Stimulated activated CD4-positive, alpha-beta T cell treated with anti-CD3 and anti-CD28 coated beads, Interleukin-1b, Interleukin-23, amount 100 ng/mL, for 24 hours (primary cell): ENCODE data around the gene KCNA5.

Source experiments
- DNase-seq, 4 experiments: peaks; one replicate each; pipeline ENCODE4 v3.0.0-alpha.2; 2020; ENCODE audit warnings: low read depth in 4 of 4, low spot score in 1 of 4

The KCNA5 gene

GRCh38 chr12:5063149-5063548 is 19.5 kb downstream of the KCNA5 start:
- no peak for DNase-seq

DNA sequence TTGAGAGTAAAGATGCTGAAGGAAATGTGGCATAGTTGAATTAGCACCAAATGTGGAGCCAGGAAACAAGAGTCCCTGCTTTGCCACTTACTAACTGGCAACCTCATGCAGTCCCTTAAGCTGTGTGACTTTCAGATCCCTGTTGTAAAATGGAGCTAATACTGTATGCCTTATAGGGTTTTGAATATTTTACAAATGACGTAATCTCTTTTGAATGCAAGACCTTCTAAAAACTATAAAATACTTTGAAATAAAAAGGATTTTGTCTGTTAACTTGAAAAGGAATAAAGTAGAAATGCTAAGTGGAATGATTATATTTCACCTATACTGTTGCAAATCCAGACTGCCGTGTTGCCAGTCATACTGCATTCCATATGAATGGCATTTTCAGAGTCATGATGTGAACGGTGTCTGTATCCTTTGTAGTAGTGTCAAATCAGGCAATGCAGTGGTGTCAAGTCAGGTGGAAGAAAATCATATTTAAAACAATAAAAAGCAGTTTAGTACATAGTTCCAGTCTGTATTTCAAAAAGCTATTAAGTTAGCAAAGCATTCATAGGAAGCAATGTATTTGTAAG is 21.3 kb downstream of the KCNA5 start:
- DNase-seq = no peak

GRCh38 chr12:5066251-5066650 is 22.6 kb downstream of the KCNA5 start:
- DNase-seq = no peak

GRCh38 chr12:5068126-5068525 is 24.4 kb downstream of the KCNA5 start:
- no peak for DNase-seq

- no peak for DNase-seq
Observed at GRCh38 chr12:5068619-5069018, 24.9 kb downstream of the KCNA5 start.

DNA sequence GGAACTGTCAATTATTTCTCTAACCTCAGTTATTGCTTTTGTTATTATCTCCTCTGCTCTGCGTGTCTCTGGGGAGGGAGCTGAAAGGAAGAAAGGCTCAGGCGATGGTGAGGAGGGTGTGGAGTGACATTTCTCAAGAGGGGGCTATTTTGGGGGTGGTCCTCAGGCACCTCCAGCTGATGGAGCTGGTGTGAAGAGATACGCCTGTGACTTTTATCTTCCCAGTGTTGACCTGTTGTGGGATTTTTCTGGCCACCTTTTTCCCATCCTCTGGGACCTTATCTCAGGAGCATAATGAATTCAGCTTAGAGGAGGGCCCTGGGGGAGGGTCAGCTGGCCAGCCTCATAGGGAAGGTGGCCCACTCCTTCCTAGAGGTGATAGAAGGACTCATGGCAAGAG is 26.4 kb downstream of the KCNA5 start:
- DNase-seq = no peak

- no peak for DNase-seq
Observed at GRCh38 chr12:5071496-5071895, 27.8 kb downstream of the KCNA5 start.

GRCh38 chr12:5072311-5072710 is 28.6 kb downstream of the KCNA5 start:
- DNase-seq = no peak

DNA sequence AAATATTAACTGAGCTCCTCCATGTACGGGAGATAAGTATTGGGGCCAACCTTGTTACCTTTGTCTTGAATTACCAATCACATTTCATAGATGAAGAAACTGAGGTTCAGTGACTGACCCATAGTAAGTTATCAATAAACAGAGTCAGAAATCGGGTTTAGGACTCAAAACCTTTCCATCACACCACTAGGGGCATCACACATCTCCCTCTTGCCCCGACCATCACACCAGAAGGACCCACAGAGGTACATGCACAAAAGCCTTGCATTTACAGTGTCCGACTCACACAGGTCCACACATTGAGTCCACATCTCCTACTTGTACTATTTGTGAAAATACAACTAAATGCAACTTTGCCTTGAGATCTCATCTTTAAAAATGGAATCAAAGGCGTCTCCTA is 29.4 kb downstream of the KCNA5 start:
- no peak for DNase-seq

- DNase-seq = no peak
Observed at GRCh38 chr12:5073853-5074252, 30.2 kb downstream of the KCNA5 start.

- DNase-seq = no peak
Observed at GRCh38 chr12:5076761-5077160, 33.1 kb downstream of the KCNA5 start.

GRCh38 chr12:5078423-5078822 is 34.7 kb downstream of the KCNA5 start:
- DNase-seq = no peak

DNA sequence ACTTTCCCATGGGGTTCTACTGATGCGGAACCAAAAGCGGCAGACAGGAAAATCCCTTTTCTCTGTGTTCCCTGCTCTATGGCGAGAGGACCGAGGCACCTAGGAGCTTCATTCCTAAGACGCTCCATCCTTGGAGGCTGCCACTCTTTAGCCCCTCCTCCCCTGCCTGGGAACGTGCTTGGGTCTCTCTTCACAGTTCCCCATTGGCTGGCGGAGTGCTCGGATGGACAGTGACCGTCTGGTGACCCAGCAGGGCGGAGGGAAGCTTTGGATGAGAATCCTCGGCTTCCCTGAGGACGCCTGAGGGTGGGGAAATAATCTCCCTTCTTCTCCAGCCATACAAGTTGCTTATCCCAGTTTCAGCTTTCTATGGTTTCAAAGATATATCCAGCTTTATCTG is 37.3 kb downstream of the KCNA5 start:
- no peak for DNase-seq

DNA sequence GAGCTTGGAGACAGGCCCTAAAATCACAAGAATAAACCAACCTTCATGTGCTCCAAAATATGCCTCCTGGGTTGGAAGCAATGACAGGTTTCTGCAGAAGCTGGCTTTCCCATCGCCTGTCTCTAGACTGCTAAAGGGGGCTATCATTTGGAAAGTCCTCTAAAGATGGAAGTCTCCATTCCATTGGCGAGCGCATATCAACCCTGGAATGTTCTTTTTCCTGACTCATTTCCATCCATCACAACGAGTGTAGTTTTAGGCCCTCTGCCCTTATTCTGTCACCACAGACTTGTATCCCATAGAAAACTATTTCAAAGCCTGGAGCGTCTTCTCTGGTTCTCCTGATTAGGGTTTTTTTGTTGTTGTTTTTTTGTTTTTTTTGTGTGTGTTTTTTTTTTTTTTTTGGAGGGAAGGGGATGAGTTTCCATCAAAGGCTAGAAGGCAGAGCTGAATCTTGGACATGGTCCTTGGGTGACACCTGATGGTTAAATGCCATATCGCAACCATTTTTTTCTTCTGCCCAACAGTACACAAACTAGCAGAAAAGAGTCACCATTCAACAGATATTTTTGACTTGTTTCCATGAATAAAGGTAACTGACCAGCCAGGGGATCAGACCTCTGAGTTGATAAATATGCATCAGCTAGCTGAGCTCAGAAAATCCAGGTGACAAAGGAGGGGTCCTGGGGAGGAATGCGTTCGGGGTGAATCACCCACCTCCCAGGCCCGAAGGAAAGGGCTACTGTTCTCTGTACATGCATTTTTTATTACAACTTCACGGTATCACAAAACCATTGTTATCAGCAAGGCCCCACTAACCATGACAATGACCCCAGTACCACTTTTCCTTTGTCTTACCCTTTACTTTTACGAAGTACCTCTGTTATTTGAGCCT is 40.5 kb downstream of the KCNA5 start:
- DNase-seq = no peak

- DNase-seq = no peak
Observed at GRCh38 chr12:5085896-5086295, 42.2 kb downstream of the KCNA5 start.

- no peak for DNase-seq
Observed at GRCh38 chr12:5087831-5088554, 44.3 kb downstream of the KCNA5 start.

- DNase-seq = no peak
Observed at GRCh38 chr12:5088586-5089264, 45.0 kb downstream of the KCNA5 start.

DNA sequence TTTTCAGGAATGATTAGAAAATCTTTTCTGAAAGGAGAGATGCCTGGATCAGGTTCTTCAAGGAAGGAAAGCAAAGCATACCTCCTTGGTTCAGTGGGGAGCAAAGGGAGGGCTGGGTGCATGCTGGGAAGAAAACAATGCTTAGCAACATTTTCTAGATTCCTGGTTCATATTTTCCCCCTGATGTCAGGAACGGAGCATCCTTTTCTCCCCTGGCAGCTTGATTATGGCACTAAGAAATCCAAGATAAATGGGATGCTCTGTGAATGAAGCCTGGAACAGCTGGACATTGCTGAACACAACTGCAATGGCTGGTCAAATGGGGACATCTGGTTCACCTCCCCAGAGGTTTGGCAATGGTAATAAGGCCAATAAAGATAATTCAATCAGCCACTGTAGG is 50.9 kb downstream of the KCNA5 start:
- no peak for DNase-seq

GRCh38 chr12:5094986-5095385 is 51.3 kb downstream of the KCNA5 start:
- DNase-seq = no peak
